GM12878 (cell line): ENCODE data around the gene GAPDHS. TPM values are rescaled to one million over a fixed set of nuclear protein-coding genes. Genes with fewer than 3 reads are reported as not detected.
A peak's percentile ranks its signal among the peaks of the same experiment; 100 is the strongest.

Source experiments
- ATAC-seq: fragments of 200-7000 bp; cut with Tn5 transposase; 3 replicates; pipeline ENCODE4 v1.9.1; 2020; ENCODE audit warnings: mild to moderate bottlenecking, moderate library complexity
- BruUV-seq: library from RNA; stranded (reverse); fragments of 400-500 nt; replicated peaks from 2 replicates; lab custom pipeline; 2021; lab: Mats Ljungman, UMichigan
- CTCF ChIA-PET: fragments of 300-600 bp; sonication (Branson Sonifier 250); formaldehyde crosslinking; extraction: SDS; loops from one replicate; lab custom pipeline; 2021; ENCODE audit warnings: inconsistent platforms; lab: Yijun Ruan, JAX
- POLR2A ChIA-PET: fragments of 350-600 bp; formaldehyde crosslinking; extraction: SDS; loops from one replicate; lab custom pipeline; 2021; ENCODE audit warnings: inconsistent platforms; lab: Charles Lee
- RAD21 ChIA-PET: fragments of 300-600 bp; sonication (Branson Sonifier 250); formaldehyde crosslinking; loops from one replicate; lab custom pipeline; 2023; ENCODE audit warnings: antibody characterized with exemption; ENCODE audit not compliant: unreplicated experiment; lab: Charles Lee
- SMC1A ChIA-PET: fragments of 300-600 bp; sonication (Branson Sonifier 250); formaldehyde crosslinking; loops from one replicate; lab custom pipeline; 2023; ENCODE audit not compliant: unreplicated experiment, uncharacterized antibody; lab: Charles Lee
- DNase-seq: peaks from one replicate; pipeline ENCODE4 v3.0.0-alpha.2; 2011; ENCODE audit warnings: low read depth, low spot score
- FAIRE-seq: peaks from 3 replicates; lab custom pipeline; 2011; peaks lifted over from hg19 to GRCh38; lab: Jason Lieb, UNC
- H2AFZ ChIP-seq: 2 replicates; pipeline ENCODE4 v1.6.0; 2011; ENCODE audit warnings: low read depth, low read length, control low read depth; ENCODE audit not compliant: control insufficient read depth
- H3K27ac ChIP-seq: 2 replicates; pipeline ENCODE4 v1.5.1; 2011; ENCODE audit warnings: control low read depth; ENCODE audit not compliant: control insufficient read depth, insufficient read depth
- H3K27me3 ChIP-seq, 2 experiments: replicated peaks in 1 of 2; 2 replicates each; pipeline versions ENCODE4 v1.6.0 to v1.6.1; 2011; ENCODE audit warnings: low read length in 1 of 2; ENCODE audit not compliant: control insufficient read depth in 2 of 2, insufficient read depth in 2 of 2
- H3K36me3 ChIP-seq, 2 experiments: 2 replicates each; pipeline ENCODE4 v1.5.1; 2011; ENCODE audit warnings: low read length in 1 of 2; ENCODE audit not compliant: control insufficient read depth in 2 of 2, insufficient read depth in 2 of 2
- H3K4me1 ChIP-seq: 2 replicates; pipeline ENCODE4 v1.6.1; 2011; ENCODE audit warnings: mild to moderate bottlenecking, low read length, moderate library complexity, mixed read lengths; ENCODE audit not compliant: control insufficient read depth, insufficient read depth
- H3K4me2 ChIP-seq: 2 replicates; pipeline ENCODE4 v1.6.0; 2011; ENCODE audit warnings: control low read depth; ENCODE audit not compliant: control insufficient read depth, insufficient read depth
- H3K4me3 ChIP-seq: fragments of 200-600 bp; sonication (generic); 2 replicates; pipeline ENCODE4 v1.5.1; 2016
- H3K79me2 ChIP-seq: 2 replicates; pipeline ENCODE4 v1.6.0; 2011; ENCODE audit warnings: low read length; ENCODE audit not compliant: control insufficient read depth, insufficient read depth
- H3K9ac ChIP-seq: 2 replicates; pipeline ENCODE4 v1.8.0; 2011; ENCODE audit warnings: low read length, control low read depth, mixed read lengths; ENCODE audit not compliant: control insufficient read depth, insufficient read depth
- H3K9me3 ChIP-seq: replicated peaks from 3 replicates; pipeline ENCODE4 v1.5.1; 2011; ENCODE audit warnings: mild to moderate bottlenecking, low read length; ENCODE audit not compliant: control insufficient read depth, insufficient read depth
- H4K20me1 ChIP-seq: 2 replicates; pipeline ENCODE4 v1.6.0; 2011; ENCODE audit not compliant: control insufficient read depth, insufficient read depth
- BHLHE40 ChIP-seq, 2 experiments: fragments of 450-650 bp in 1 of 2; IDR thresholded peaks; 2 replicates each; pipeline ENCODE4 v1.6.1; 2011 to 2017; ENCODE audit warnings: low read depth in 2 of 2, borderline replicate concordance in 1 of 2, improper control_type of control experiment in 1 of 2, low read length in 1 of 2, mild to moderate bottlenecking in 1 of 2
- CBFB ChIP-seq: IDR thresholded peaks from 2 replicates; pipeline ENCODE4 v1.6.1; 2016; ENCODE audit warnings: antibody characterized with exemption, low read depth
- CHD1 ChIP-seq: IDR thresholded peaks from 2 replicates; pipeline ENCODE4 v1.6.1; 2012; ENCODE audit warnings: low read depth, low read length, improper control_type of control experiment
- E4F1 ChIP-seq: fragments of 450-650 bp; IDR thresholded peaks from 2 replicates; pipeline ENCODE4 v1.6.1; 2018; ENCODE audit warnings: borderline replicate concordance, mild to moderate bottlenecking; ENCODE audit not compliant: partially characterized antibody
- FOS ChIP-seq: IDR thresholded peaks from 3 replicates; pipeline ENCODE4 v1.6.1; 2011; ENCODE audit warnings: borderline replicate concordance; ENCODE audit not compliant: insufficient read length; ENCODE audit errors: extremely low read depth
- IKZF1 ChIP-seq: fragments of 450-650 bp; conservative IDR thresholded peaks from 2 replicates; pipeline ENCODE4 v1.6.1; 2017; ENCODE audit warnings: antibody characterized with exemption, mild to moderate bottlenecking
- MYC ChIP-seq: IDR thresholded peaks from 2 replicates; pipeline ENCODE4 v1.6.1; 2011; ENCODE audit warnings: mild to moderate bottlenecking, low read length, moderate library complexity, inconsistent platforms; ENCODE audit not compliant: insufficient read depth, insufficient replicate concordance, insufficient read length, severe bottlenecking
- NR2F1 ChIP-seq: fragments of 450-650 bp; conservative IDR thresholded peaks from 2 replicates; pipeline ENCODE4 v1.6.1; 2017; ENCODE audit warnings: mild to moderate bottlenecking
- REST ChIP-seq: IDR thresholded peaks from 2 replicates; pipeline ENCODE4 v1.6.1; 2012; ENCODE audit warnings: mild to moderate bottlenecking, low read depth, low read length
- RUNX3 ChIP-seq: IDR thresholded peaks from 2 replicates; pipeline ENCODE4 v1.6.1; 2012; ENCODE audit warnings: low read length, inconsistent platforms
- ZNF384 ChIP-seq: IDR thresholded peaks from 2 replicates; pipeline ENCODE4 v1.6.1; 2012; ENCODE audit warnings: low read depth, mild to moderate bottlenecking, low read length, improper control_type of control experiment, borderline replicate concordance
- WGBS: methylation state at CpG from one replicate; pipeline ENCODE4 v1.1.6; 2016; ENCODE audit warnings: low lambda C conversion rate; ENCODE audit not compliant: insufficient replicate concordance, insufficient coverage; ENCODE audit errors: missing lambda C conversion rate; 5-methylcytosine and 5-hydroxymethylcytosine counted together
- in situ Hi-C: fragments of 300-500 bp; cut with MboI; formaldehyde crosslinking; loops from 9 replicates; pipeline ENCODE4 v1.14.3; 2018; ENCODE audit warnings: mixed read lengths
- intact Hi-C: fragments of 100-400 bp; cut with micrococcal nuclease; formaldehyde crosslinking; loops from one replicate; pipeline ENCODE4 v1.14.2; 2022; ENCODE audit not compliant: unreplicated experiment
- polyA plus RNA-seq, 11 experiments: library from polyadenylated mRNA; depleted of rRNA in 4 of 11; unstranded in 6 of 11; stranded (reverse) in 5 of 11; fragments of >200 nt; fragmentation: Nextera tagmentation in 4 of 11; fragmentation: Illumina TruSeq in 1 of 11; extraction: Ambion mirVana in 4 of 11; extraction: Trizol in 1 of 11; gene quantifications; 1 replicate in 1 of 11; 2 replicates in 10 of 11; pipeline versions ENCODE4 v1.2.1 to v1.2.3, GENCODE V29; 2011 to 2016; ENCODE audit warnings: inconsistent platforms in 2 of 11, missing spikeins in 2 of 11, low read depth in 1 of 11
- total RNA-seq, 4 experiments: library from RNA; depleted of rRNA in 3 of 4; stranded (reverse); fragments of >200 nt in 3 of 4; fragmentation: Illumina TruSeq in 1 of 4; extraction: Trizol in 1 of 4; gene quantifications; 2 replicates each; pipeline versions ENCODE4 v1.2.1 to v1.2.3, GENCODE V29; 2013 to 2021

GAPDHS gene
- total and polyA plus RNA-seq, 10 of the 15 experiments (the other 5 are each of a cell fraction or from before 2014, with no cell fraction given), result 0.08 TPM; not detected in 9

GRCh38 chr19:35545855-35546381 lies 12.7 kb downstream of the GAPDHS start (continued):
- TF ChIP-seq FOS (no peak), ZNF384 (peak; percentile 53; the same call in 1 of the 2 replicates), NR2F1 (peak; percentile 86), BHLHE40 (IDR thresholded peaks at IDR 0.05; ENCODE audit: borderline replicate concordance in 1 of 2, low read depth in 2 of 2, low read length in 1 of 2) (peak; percentile 52 to 53; a peak in 3 of 4 replicates), RUNX3 (peak; percentile 92), CBFB (peak; percentile 67; the same call in 1 of the 2 replicates), MYC (peak; percentile 76)

GRCh38 chr19:35546532-35546931 lies 13.3 kb downstream of the GAPDHS start:
- H2AFZ ChIP-seq, result 0 out of 2 replicates have a peak overlapping the region, but pooled peaks have one; percentile 28
- in situ Hi-C loops, result no loop called here
- CTCF ChIA-PET, result interaction anchor here (0.6 to 4.7 kb wide), 5 partner anchors 17 to 384 kb away, joined by 3 to 63 read pairs (median 19); partner anchors contain the start of gene ATP4A
- 72% methylated on average over 8 of the region's 8 CpGs for WGBS
- ATAC-seq (no peak), FAIRE-seq (no peak), DNase-seq (no peak)
- no peaks in the 10 kb centered on the region for H3K9me3 ChIP-seq
- H3K27me3 ChIP-seq, result no peaks in the 10 kb centered on the region
- peak overlapping the region; percentile 91 for H3K4me2 ChIP-seq
- peaks cover 17% of the 10 kb centered on the region for H3K4me1 ChIP-seq
- H3K4me3 ChIP-seq, result peak overlapping the region; percentile 77
- intact Hi-C loops, result loop anchor here (5.0 kb wide), 2 partner anchors 66 to 386 kb away; partner anchors contain the start of gene HAUS5
- SMC1A ChIA-PET, result interaction anchor here (0.5 kb wide), 1 partner anchor 193 kb away, joined by 3 read pairs; no protein-coding TSS in a partner anchor
- POLR2A ChIA-PET, result interaction anchor here (1.0 kb wide), 1 partner anchor 102 kb away, joined by 3 read pairs; the partner anchor contains the start of gene COX6B1
- BruUV-seq, result TSS peak; percentile 77
- peak overlapping the region; percentile 86 for H3K27ac ChIP-seq
- H3K9ac ChIP-seq, result peak overlapping the region; percentile 97
- RAD21 ChIA-PET, result interaction anchor here (1.4 kb wide), 1 partner anchor 36 kb away, joined by 3 read pairs; no protein-coding TSS in a partner anchor
- H3K79me2 ChIP-seq, result peaks cover 18% of the 10 kb centered on the region
- no peaks in the 10 kb centered on the region for H4K20me1 ChIP-seq
- peaks cover 0 to 2% of the 10 kb centered on the region in 2 experiments; a peak in 2 of 4 replicates for H3K36me3 ChIP-seq
- TF ChIP-seq IKZF1 (peak; percentile 39; the same call in 1 of the 2 replicates), REST (no peak), CHD1 (no peak), E4F1 (no peak)
